SK-N-SH (cell line): Measurements from ENCODE around the gene WASL. TPM values are rescaled to one million over a fixed set of nuclear protein-coding genes. Genes with fewer than 3 reads are reported as not detected.

Experiments used
- CTCF ChIA-PET: fragments of 300-600, 350-600 bp; formaldehyde crosslinking; extraction: SDS; loops from one replicate; lab custom pipeline; 2021; lab: Yijun Ruan, JAX
- POLR2A ChIA-PET: fragments of 350-600 bp; sonication (Branson Sonifier 250); formaldehyde crosslinking; extraction: SDS; loops from one replicate; lab custom pipeline; 2020; ENCODE audit warnings: antibody characterized with exemption, inconsistent platforms; lab: Yijun Ruan, JAX
- DNase-seq: peaks from one replicate; pipeline ENCODE4 v3.0.0; 2012
- H2AFZ ChIP-seq: fragments of 200-600 bp; sonication (generic); 2 replicates; pipeline ENCODE4 v1.8.1; 2016; ENCODE audit warnings: antibody characterized with exemption, mild to moderate bottlenecking, low read depth
- H3F3A ChIP-seq: fragments of 200-600 bp; sonication (generic); replicated peaks from 2 replicates; pipeline ENCODE3; 2016; ENCODE audit warnings: antibody characterized with exemption, mild to moderate bottlenecking; ENCODE audit not compliant: insufficient read depth
- H3K27ac ChIP-seq, 2 experiments: fragments of 200-500 bp in 1 of 2; fragments of 200-600 bp in 1 of 2; sonication (Bioruptor generic) in 1 of 2; sonication (generic), shearing (Covaris generic) in 1 of 2; 2 replicates each; pipeline versions ENCODE4 v1.5.1 to v1.6.1; 2014 to 2016; ENCODE audit warnings: low read depth in 2 of 2, inconsistent platforms in 1 of 2, low read length in 1 of 2, mild to moderate bottlenecking in 1 of 2, mixed read lengths in 1 of 2
- H3K27me3 ChIP-seq: fragments of 200-600 bp; sonication (generic), shearing (Covaris generic); 2 replicates; pipeline ENCODE4 v1.6.1; 2016; ENCODE audit warnings: mixed run types; ENCODE audit not compliant: insufficient read depth
- H3K36me3 ChIP-seq, 2 experiments: fragments of 200-500 bp in 1 of 2; fragments of 200-600 bp in 1 of 2; sonication (Bioruptor generic) in 1 of 2; sonication (generic) in 1 of 2; replicated peaks in 1 of 2; 2 replicates each; pipeline versions ENCODE3 to v1.5.1; 2014 to 2016; ENCODE audit warnings: low read length in 1 of 2, mild to moderate bottlenecking in 1 of 2; ENCODE audit not compliant: insufficient read depth in 2 of 2, control insufficient read depth in 1 of 2
- H3K4me1 ChIP-seq, 2 experiments: fragments of 200-500 bp in 1 of 2; fragments of 200-600 bp in 1 of 2; sonication (Bioruptor generic) in 1 of 2; sonication (generic), shearing (Covaris generic) in 1 of 2; 2 replicates each; pipeline versions ENCODE4 v1.5.1 to v1.6.1; 2014 to 2016; ENCODE audit warnings: low read depth in 1 of 2, low read length in 1 of 2, mixed run types in 1 of 2; ENCODE audit not compliant: insufficient read depth in 2 of 2, control insufficient read depth in 1 of 2
- H3K4me2 ChIP-seq: fragments of 200-600 bp; sonication (generic), shearing (Covaris generic); 2 replicates; pipeline ENCODE4 v1.6.1; 2017; ENCODE audit warnings: mixed run types
- H3K4me3 ChIP-seq, 2 experiments: fragments of 200-500 bp in 1 of 2; fragments of 200-600 bp in 1 of 2; sonication (Bioruptor generic) in 1 of 2; sonication (generic), shearing (Covaris generic) in 1 of 2; 2 replicates each; pipeline versions ENCODE4 v1.5.1 to v1.8.1; 2014 to 2016; ENCODE audit warnings: low read depth in 2 of 2, inconsistent platforms in 1 of 2, low read length in 1 of 2, mild to moderate bottlenecking in 1 of 2, mixed read lengths in 1 of 2, moderate library complexity in 1 of 2
- H3K79me2 ChIP-seq: fragments of 200-600 bp; sonication (generic); 2 replicates; pipeline ENCODE4 v1.8.1; 2017; ENCODE audit warnings: mild to moderate bottlenecking; ENCODE audit not compliant: insufficient read depth
- H3K9ac ChIP-seq: fragments of 200-600 bp; sonication (generic); 2 replicates; pipeline ENCODE4 v1.6.1; 2017; ENCODE audit warnings: mixed run types
- H3K9me2 ChIP-seq: fragments of 200-600 bp; sonication (generic); 2 replicates; pipeline ENCODE4 v1.6.1; 2017; ENCODE audit warnings: mixed run types
- H3K9me3 ChIP-seq: fragments of 200-600 bp; sonication (generic); 2 replicates; pipeline ENCODE4 v1.6.1; 2017; ENCODE audit warnings: mixed run types, mild to moderate bottlenecking, moderate library complexity
- H4K20me1 ChIP-seq: fragments of 200-600 bp; sonication (generic); 2 replicates; pipeline ENCODE4 v1.6.1; 2017; ENCODE audit warnings: mild to moderate bottlenecking, mixed run types; ENCODE audit not compliant: insufficient read depth
- CHD2 ChIP-seq: fragments of 150-350 bp; IDR thresholded peaks from 2 replicates; pipeline ENCODE4 v1.6.1; 2018; ENCODE audit warnings: low read length; ENCODE audit not compliant: partially characterized antibody
- EZH2phosphoT487 ChIP-seq: fragments of 200-600 bp; sonication (generic); IDR thresholded peaks from 2 replicates; pipeline ENCODE4 v1.6.1; 2017; ENCODE audit warnings: low read depth, mixed run types, mild to moderate bottlenecking, antibody characterized with exemption, moderate library complexity, borderline replicate concordance
- GABPA ChIP-seq: IDR thresholded peaks from 2 replicates; pipeline ENCODE4 v1.4.0; 2012; ENCODE audit warnings: low read depth, mild to moderate bottlenecking
- MXI1 ChIP-seq: IDR thresholded peaks from 2 replicates; pipeline ENCODE4 v1.6.1; 2012; ENCODE audit warnings: mild to moderate bottlenecking, low read depth, low read length, improper control_type of control experiment
- NFIC ChIP-seq: IDR thresholded peaks from 2 replicates; pipeline ENCODE4 v1.4.0; 2012; ENCODE audit warnings: borderline replicate concordance
- POLR2AphosphoS5 ChIP-seq: IDR thresholded peaks from 2 replicates; pipeline ENCODE4 v1.6.1; 2012; ENCODE audit warnings: low read depth, low read length
- RAD21 ChIP-seq: IDR thresholded peaks from 2 replicates; pipeline ENCODE4 v1.6.1; 2012; ENCODE audit warnings: mild to moderate bottlenecking, low read length
- RFX5 ChIP-seq: IDR thresholded peaks from 2 replicates; pipeline ENCODE4 v1.6.1; 2012; ENCODE audit warnings: mild to moderate bottlenecking, improper control_type of control experiment, low read length
- RXRA ChIP-seq: IDR thresholded peaks from 2 replicates; pipeline ENCODE4 v1.4.0; 2012; ENCODE audit warnings: low read depth, mild to moderate bottlenecking, borderline replicate concordance
- SMC3 ChIP-seq: IDR thresholded peaks from 2 replicates; pipeline ENCODE4 v1.6.1; 2012; ENCODE audit warnings: low read depth, low read length, improper control_type of control experiment
- TAF1 ChIP-seq: IDR thresholded peaks from 2 replicates; pipeline ENCODE4 v1.6.1; 2012; ENCODE audit warnings: low read depth, mild to moderate bottlenecking, low read length, moderate library complexity, borderline replicate concordance
- TEAD4 ChIP-seq: IDR thresholded peaks from 2 replicates; pipeline ENCODE4 v1.4.0; 2012; ENCODE audit warnings: mild to moderate bottlenecking, borderline replicate concordance; ENCODE audit not compliant: insufficient read depth
- WGBS: methylation state at CpG from one replicate; pipeline ENCODE4 v1.1.6; 2017; ENCODE audit warnings: low lambda C conversion rate; 5-methylcytosine and 5-hydroxymethylcytosine counted together
- polyA plus RNA-seq, 3 experiments: library from polyadenylated mRNA; depleted of rRNA; stranded (reverse); fragments of >200 nt; gene quantifications; 2 replicates each; pipeline ENCODE4 v1.2.3, GENCODE V29; 2012
- TF ChIP-seq, protein P1 (sequence below): IDR thresholded peaks from 2 replicates; pipeline ENCODE4; 2012
- TF ChIP-seq, protein P2 (sequence below): fragments of 150-350 bp; IDR thresholded peaks from 2 replicates; pipeline ENCODE4 v1.6.1; 2017; ENCODE audit warnings: antibody characterized with exemption, low read length, low read depth, borderline replicate concordance
- TF ChIP-seq, protein P3 (sequence below): IDR thresholded peaks from 2 replicates; pipeline ENCODE4 v1.6.1; 2012; ENCODE audit warnings: mild to moderate bottlenecking, low read depth, low read length, moderate library complexity

The WASL gene
- polyA plus RNA-seq, 1 of the 3 experiments (the other 2 are of a cell fraction), result 9.9 TPM

DNA sequence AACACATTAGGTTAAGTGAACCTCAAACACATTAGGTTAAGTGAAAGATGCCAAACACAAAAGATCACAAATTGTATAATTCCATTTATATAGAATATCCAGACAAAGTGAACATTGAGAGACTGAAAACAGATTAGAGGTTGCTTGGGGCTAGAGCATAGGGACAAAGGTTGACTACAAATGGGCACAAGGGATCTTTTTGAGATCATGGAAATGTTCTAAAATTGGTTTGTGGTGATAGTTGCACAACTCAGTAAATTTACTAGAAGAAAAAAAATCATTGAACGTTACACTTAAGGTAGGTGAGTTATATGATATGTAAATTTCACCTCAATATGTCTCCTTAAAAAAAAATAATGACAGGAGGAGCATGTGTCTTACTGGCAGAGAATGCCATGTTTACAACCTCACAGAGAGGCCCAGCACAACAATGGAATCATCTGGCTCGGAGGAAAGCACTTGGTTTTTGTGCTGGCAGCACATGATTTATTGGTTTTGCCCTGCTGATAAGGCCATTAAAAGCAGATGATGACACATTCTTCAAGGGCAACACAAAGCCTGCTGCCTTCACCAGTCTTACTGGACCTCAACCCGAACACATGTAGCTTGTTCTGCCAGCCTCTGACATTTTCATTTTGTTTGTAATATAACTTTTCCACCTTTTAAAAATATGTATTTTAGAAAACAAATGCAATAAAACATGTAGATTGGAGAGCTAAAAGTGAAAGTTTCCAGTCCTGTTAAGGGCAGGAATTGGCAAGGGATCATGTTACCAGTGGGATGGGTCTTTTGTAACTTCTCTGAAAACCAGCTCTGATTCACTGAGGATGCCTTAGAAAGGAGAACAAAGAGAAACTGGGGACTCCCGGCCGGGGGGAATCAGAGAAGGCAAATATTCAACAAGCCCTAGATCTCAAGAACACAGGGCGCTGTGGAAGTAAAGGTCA is 105.0 kb downstream of the WASL start (continued):
- TF ChIP-seq RAD21, result peak; percentile 8; the same call in 1 of the 2 replicates
- TF ChIP-seq SMC3, result no peak
- TF ChIP-seq GABPA, result 0 out of 2 replicates have a peak, but pooled peaks have one; percentile 22
- TF ChIP-seq, protein P1, sequence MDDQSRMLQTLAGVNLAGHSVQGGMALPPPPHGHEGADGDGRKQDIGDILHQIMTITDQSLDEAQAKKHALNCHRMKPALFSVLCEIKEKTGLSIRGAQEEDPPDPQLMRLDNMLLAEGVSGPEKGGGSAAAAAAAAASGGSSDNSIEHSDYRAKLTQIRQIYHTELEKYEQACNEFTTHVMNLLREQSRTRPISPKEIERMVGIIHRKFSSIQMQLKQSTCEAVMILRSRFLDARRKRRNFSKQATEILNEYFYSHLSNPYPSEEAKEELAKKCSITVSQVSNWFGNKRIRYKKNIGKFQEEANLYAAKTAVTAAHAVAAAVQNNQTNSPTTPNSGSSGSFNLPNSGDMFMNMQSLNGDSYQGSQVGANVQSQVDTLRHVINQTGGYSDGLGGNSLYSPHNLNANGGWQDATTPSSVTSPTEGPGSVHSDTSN, result peak; percentile 97
- TF ChIP-seq TEAD4, result peak; percentile 66; the same call in 1 of the 2 replicates
- TF ChIP-seq EZH2phosphoT487, result no peak
- TF ChIP-seq, protein P2, sequence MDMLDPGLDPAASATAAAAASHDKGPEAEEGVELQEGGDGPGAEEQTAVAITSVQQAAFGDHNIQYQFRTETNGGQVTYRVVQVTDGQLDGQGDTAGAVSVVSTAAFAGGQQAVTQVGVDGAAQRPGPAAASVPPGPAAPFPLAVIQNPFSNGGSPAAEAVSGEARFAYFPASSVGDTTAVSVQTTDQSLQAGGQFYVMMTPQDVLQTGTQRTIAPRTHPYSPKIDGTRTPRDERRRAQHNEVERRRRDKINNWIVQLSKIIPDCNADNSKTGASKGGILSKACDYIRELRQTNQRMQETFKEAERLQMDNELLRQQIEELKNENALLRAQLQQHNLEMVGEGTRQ, result no peak
- peak; percentile 50 for TF ChIP-seq POLR2AphosphoS5
- TF ChIP-seq TAF1, result 0 out of 2 replicates have a peak, but pooled peaks have one; percentile 55
- peak; percentile 62 for TF ChIP-seq CHD2
- TF ChIP-seq MXI1, result peak; percentile 86

DNA sequence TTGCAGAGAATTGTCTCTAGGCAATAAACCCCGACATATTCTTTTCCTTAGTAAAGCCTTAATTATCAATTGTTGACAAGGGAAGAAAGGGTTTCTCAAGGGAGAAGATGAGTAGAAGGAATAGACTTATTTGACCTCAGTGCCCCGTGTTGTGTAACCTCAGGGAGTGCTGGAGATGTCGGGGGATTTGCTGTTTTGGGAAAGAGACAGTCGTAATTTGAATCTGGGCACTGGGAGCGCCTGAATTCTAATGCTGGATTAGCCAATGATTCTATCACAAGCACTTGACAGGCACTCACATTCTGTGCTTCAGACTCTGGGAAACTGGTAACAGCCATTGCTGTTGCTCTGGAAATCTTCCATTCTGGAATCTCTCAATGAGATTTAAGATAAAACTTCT is 106.9 kb downstream of the WASL start:
- H3K9ac ChIP-seq, result no peak overlapping the region
- H3K27ac ChIP-seq, result no peak overlapping the region
- H3K9me2 ChIP-seq, result no peaks in the 10 kb centered on the region
- no peaks in the 10 kb centered on the region for H4K20me1 ChIP-seq
- H3K79me2 ChIP-seq, result no peaks in the 10 kb centered on the region
- H3F3A ChIP-seq, result no peaks in the 10 kb centered on the region
- no peak overlapping the region for H3K4me2 ChIP-seq
- TF ChIP-seq RXRA (no peak), POLR2AphosphoS5 (no peak), RFX5 (no peak), SMC3 (no peak), GABPA (no peak), TEAD4 (no peak), NFIC (no peak)
- TF ChIP-seq, protein P3, sequence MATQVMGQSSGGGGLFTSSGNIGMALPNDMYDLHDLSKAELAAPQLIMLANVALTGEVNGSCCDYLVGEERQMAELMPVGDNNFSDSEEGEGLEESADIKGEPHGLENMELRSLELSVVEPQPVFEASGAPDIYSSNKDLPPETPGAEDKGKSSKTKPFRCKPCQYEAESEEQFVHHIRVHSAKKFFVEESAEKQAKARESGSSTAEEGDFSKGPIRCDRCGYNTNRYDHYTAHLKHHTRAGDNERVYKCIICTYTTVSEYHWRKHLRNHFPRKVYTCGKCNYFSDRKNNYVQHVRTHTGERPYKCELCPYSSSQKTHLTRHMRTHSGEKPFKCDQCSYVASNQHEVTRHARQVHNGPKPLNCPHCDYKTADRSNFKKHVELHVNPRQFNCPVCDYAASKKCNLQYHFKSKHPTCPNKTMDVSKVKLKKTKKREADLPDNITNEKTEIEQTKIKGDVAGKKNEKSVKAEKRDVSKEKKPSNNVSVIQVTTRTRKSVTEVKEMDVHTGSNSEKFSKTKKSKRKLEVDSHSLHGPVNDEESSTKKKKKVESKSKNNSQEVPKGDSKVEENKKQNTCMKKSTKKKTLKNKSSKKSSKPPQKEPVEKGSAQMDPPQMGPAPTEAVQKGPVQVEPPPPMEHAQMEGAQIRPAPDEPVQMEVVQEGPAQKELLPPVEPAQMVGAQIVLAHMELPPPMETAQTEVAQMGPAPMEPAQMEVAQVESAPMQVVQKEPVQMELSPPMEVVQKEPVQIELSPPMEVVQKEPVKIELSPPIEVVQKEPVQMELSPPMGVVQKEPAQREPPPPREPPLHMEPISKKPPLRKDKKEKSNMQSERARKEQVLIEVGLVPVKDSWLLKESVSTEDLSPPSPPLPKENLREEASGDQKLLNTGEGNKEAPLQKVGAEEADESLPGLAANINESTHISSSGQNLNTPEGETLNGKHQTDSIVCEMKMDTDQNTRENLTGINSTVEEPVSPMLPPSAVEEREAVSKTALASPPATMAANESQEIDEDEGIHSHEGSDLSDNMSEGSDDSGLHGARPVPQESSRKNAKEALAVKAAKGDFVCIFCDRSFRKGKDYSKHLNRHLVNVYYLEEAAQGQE, result no peak
- no peaks in the 10 kb centered on the region for H3K36me3 ChIP-seq
- DNase-seq, result no peak
- H3K4me3 ChIP-seq, result no peak overlapping the region
- POLR2A ChIA-PET, result interaction anchor here (1.6 kb wide), 1 partner anchor 107 kb away, joined by 4 read pairs; the partner anchor contains the start of gene WASL
- no peaks in the 10 kb centered on the region for H3K9me3 ChIP-seq
- CTCF ChIA-PET, result interaction anchor here (0.6 kb wide), 1 partner anchor 40 kb away, joined by 3 read pairs; no protein-coding TSS in a partner anchor
- H3K4me1 ChIP-seq, result peaks cover 14 to 21% of the 10 kb centered on the region in 2 experiments; a peak in 3 of 4 replicates
- H3K27me3 ChIP-seq, result no peaks in the 10 kb centered on the region
- WGBS, result 75% methylated on average over 5 of the region's 5 CpGs
- H2AFZ ChIP-seq, result no peak overlapping the region
